ENCODE results near the gene RPS6KB2. TPM values are rescaled to one million over a fixed set of nuclear protein-coding genes. Genes with fewer than 3 reads are reported as not detected.
A peak's percentile ranks its signal among the peaks of the same experiment; 100 is the strongest.

RPS6KB2 gene
- total RNA-seq, 1 experiment from 2014 or later, result 116 TPM

GRCh38 chr11:67391304-67392182 is 36.8 kb upstream of the RPS6KB2 start, which contains the start of gene RAD9A:
RAD9A (plus strand) TSS chr11:67391986; CDS start chr11:67392045, 59 bp downstream.
- Mint-ChIP-seq H3K4me1 (ENCODE audit: low read depth, unreplicated experiment) (peaks cover 23% of the 10 kb centered on the region), H3K27ac (ENCODE audit: unreplicated experiment) (peak within 1 kb of the TSS; percentile 63), H3K9me3 (ENCODE audit: unreplicated experiment) (no peaks in the 10 kb centered on the region), H3K27me3 (ENCODE audit: insufficient read depth, unreplicated experiment) (no peaks in the 10 kb centered on the region), H3K4me3 (ENCODE audit: unreplicated experiment) (peak within 1 kb of the TSS; percentile 76), H3K36me3 (ENCODE audit: insufficient read depth, unreplicated experiment) (peaks cover 66% of the 10 kb centered on the region)
- DNase-seq, result peak; percentile 98 to 99
- H3K36me3 ChIP-seq (ENCODE audit: control insufficient read depth, insufficient read depth, low read length), result peaks cover 4% of the 10 kb centered on the region; the same call in 1 of the 2 replicates
- ChIA-PET POLR2A (interaction anchor here (0.6 to 1.9 kb wide), 16 partner anchors 9 to 891 kb away, joined by 3 to 63 read pairs (median 4); partner anchors contain the start of genes AIP, CLCF1, POLD4 and PPP1CA), CTCF (interaction anchor here (0.5 to 2.6 kb wide), 18 partner anchors 9 to 178 kb away, joined by 3 to 73 read pairs (median 4); partner anchors contain the start of genes AIP, CLCF1, POLD4 and PPP1CA)
- BruUV-seq (replicated peaks), result TSS peak; percentile 86
- TF ChIP-seq, protein P1, sequence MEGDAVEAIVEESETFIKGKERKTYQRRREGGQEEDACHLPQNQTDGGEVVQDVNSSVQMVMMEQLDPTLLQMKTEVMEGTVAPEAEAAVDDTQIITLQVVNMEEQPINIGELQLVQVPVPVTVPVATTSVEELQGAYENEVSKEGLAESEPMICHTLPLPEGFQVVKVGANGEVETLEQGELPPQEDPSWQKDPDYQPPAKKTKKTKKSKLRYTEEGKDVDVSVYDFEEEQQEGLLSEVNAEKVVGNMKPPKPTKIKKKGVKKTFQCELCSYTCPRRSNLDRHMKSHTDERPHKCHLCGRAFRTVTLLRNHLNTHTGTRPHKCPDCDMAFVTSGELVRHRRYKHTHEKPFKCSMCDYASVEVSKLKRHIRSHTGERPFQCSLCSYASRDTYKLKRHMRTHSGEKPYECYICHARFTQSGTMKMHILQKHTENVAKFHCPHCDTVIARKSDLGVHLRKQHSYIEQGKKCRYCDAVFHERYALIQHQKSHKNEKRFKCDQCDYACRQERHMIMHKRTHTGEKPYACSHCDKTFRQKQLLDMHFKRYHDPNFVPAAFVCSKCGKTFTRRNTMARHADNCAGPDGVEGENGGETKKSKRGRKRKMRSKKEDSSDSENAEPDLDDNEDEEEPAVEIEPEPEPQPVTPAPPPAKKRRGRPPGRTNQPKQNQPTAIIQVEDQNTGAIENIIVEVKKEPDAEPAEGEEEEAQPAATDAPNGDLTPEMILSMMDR (IDR thresholded peaks at IDR 0.05; ENCODE audit: insufficient read depth in 1 of 2, low read depth in 1 of 2, low read length in 1 of 2, severe bottlenecking in 1 of 2, unreplicated experiment in 1 of 2), result no peak
- H3K4me1 ChIP-seq, result peaks cover 5% of the 10 kb centered on the region; the same call in 1 of the 2 replicates
- H3K9me3 ChIP-seq, result no peaks in the 10 kb centered on the region
- intact Hi-C loops (cut with micrococcal nuclease; ENCODE audit: unreplicated experiment), result no loop called here
- H3K27me3 ChIP-seq (replicated peaks; ENCODE audit: control insufficient read depth, insufficient read depth, low read length), result no peaks in the 10 kb centered on the region
- peak within 1 kb of the TSS; percentile 80 for H3K4me3 ChIP-seq (ENCODE audit: low read depth, low read length)

- ChIA-PET POLR2A (interaction anchor here (0.6 to 1.9 kb wide), 15 partner anchors 9 to 187 kb away, joined by 3 to 63 read pairs (median 5); partner anchors contain the start of genes AIP, CLCF1, POLD4 and PPP1CA), CTCF (interaction anchor here (0.5 to 2.6 kb wide), 17 partner anchors 9 to 131 kb away, joined by 3 to 73 read pairs (median 5); partner anchors contain the start of genes AIP, CLCF1, POLD4 and PPP1CA)
- H3K27me3 ChIP-seq (replicated peaks; ENCODE audit: control insufficient read depth, insufficient read depth, low read length), result no peaks in the 10 kb centered on the region
- DNase-seq, result no peak
- TSS peak; percentile 49 for BruUV-seq (replicated peaks)
- H3K4me3 ChIP-seq (ENCODE audit: low read depth, low read length), result peak overlapping the region; percentile 80
- Mint-ChIP-seq H3K9me3 (ENCODE audit: unreplicated experiment) (no peaks in the 10 kb centered on the region), H3K27me3 (ENCODE audit: insufficient read depth, unreplicated experiment) (no peaks in the 10 kb centered on the region), H3K4me1 (ENCODE audit: low read depth, unreplicated experiment) (peaks cover 26% of the 10 kb centered on the region), H3K36me3 (ENCODE audit: insufficient read depth, unreplicated experiment) (peaks cover 73% of the 10 kb centered on the region), H3K27ac (ENCODE audit: unreplicated experiment) (peak overlapping the region; percentile 63), H3K4me3 (ENCODE audit: unreplicated experiment) (peak overlapping the region; percentile 76)
- TF ChIP-seq, protein P1 (IDR thresholded peaks at IDR 0.05; ENCODE audit: insufficient read depth in 1 of 2, low read depth in 1 of 2, low read length in 1 of 2, severe bottlenecking in 1 of 2, unreplicated experiment in 1 of 2), result no peak
- H3K36me3 ChIP-seq (ENCODE audit: control insufficient read depth, insufficient read depth, low read length), result peaks cover 5% of the 10 kb centered on the region
- intact Hi-C loops (cut with micrococcal nuclease; ENCODE audit: unreplicated experiment), result no loop called here
- no peaks in the 10 kb centered on the region for H3K9me3 ChIP-seq
- peaks cover 5% of the 10 kb centered on the region; the same call in 1 of the 2 replicates for H3K4me1 ChIP-seq
Observed at GRCh38 chr11:67392183-67392715, 36.0 kb upstream of the RPS6KB2 start.

DNA sequence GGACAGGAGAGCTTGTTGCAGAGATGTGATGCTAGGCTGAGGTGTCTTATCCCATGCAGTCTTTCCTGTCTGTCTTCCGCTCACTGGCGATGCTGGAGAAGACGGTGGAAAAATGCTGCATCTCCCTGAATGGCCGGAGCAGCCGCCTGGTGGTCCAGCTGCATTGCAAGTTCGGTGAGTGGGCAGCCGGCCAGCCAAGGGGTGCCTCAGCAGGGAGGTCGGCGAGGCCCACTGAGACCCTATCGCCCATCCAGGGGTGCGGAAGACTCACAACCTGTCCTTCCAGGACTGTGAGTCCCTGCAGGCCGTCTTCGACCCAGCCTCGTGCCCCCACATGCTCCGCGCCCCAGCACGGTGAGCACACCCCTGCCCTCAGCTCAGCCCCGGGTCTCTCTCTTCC is 34.9 kb upstream of the RPS6KB2 start:
- Mint-ChIP-seq H3K4me3 (ENCODE audit: unreplicated experiment) (peak overlapping the region; percentile 5), H3K27me3 (ENCODE audit: insufficient read depth, unreplicated experiment) (no peaks in the 10 kb centered on the region), H3K27ac (ENCODE audit: unreplicated experiment) (no peak overlapping the region), H3K36me3 (ENCODE audit: insufficient read depth, unreplicated experiment) (peaks cover 83% of the 10 kb centered on the region), H3K9me3 (ENCODE audit: unreplicated experiment) (no peaks in the 10 kb centered on the region), H3K4me1 (ENCODE audit: low read depth, unreplicated experiment) (peaks cover 26% of the 10 kb centered on the region)
- no peaks in the 10 kb centered on the region for H3K27me3 ChIP-seq (replicated peaks; ENCODE audit: control insufficient read depth, insufficient read depth, low read length)
- peaks cover 14% of the 10 kb centered on the region for H3K36me3 ChIP-seq (ENCODE audit: control insufficient read depth, insufficient read depth, low read length)
- TF ChIP-seq, protein P1 (IDR thresholded peaks at IDR 0.05; ENCODE audit: insufficient read depth in 1 of 2, low read depth in 1 of 2, low read length in 1 of 2, severe bottlenecking in 1 of 2, unreplicated experiment in 1 of 2), result no peak
- no peak overlapping the region for H3K4me3 ChIP-seq (ENCODE audit: low read depth, low read length)
- no TSS peak for BruUV-seq (replicated peaks)
- H3K4me1 ChIP-seq, result peaks cover 5% of the 10 kb centered on the region; the same call in 1 of the 2 replicates
- CTCF ChIA-PET, result interaction anchor here (2.6 kb wide), 1 partner anchor 8 kb away, joined by 73 read pairs; the partner anchor contains the start of gene PPP1CA
- POLR2A ChIA-PET, result no interaction called here
- intact Hi-C loops (cut with micrococcal nuclease; ENCODE audit: unreplicated experiment), result no loop called here
- DNase-seq, result no peak
- no peaks in the 10 kb centered on the region for H3K9me3 ChIP-seq
